ENCODE results near the gene TEX22.

TEX22 gene

DNA sequence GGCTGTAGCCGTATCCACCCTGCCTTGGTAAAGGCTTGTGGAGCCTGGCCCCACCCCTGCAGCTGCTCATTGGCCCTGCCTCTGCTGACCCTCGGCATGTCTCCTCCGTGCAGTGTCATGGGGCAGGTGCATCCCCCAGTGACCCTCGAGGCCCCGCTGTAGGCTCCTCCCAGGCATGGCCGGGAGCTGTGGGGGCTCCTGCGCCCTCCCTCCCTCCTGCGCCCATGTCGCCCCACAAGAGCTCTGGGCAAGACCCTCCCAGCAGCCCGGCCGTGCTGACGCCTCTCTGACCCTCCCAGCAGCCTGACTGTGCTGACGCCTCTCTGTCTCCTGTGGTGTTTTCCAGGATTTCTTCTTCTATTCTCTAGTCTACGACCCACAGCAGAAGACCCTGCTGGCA lies 55.5 kb downstream of the TEX22 start:
- ChIA-PET POLR2A (no interaction called here), CTCF (no interaction called here)
- Histone ChIP-seq H3K4me3 (ENCODE audit: low read depth, low read length) (no peak overlapping the region), H3K27ac (ENCODE audit: extremely low read depth, low read depth, low read length) (no peak overlapping the region), H3K4me1 (ENCODE audit: control insufficient read depth, insufficient read depth, low read length) (no peaks in the 10 kb centered on the region), H3K36me3 (ENCODE audit: control insufficient read depth in 2 of 2, insufficient read depth in 1 of 2, low read length in 2 of 2) (peaks cover 13 to 89% of the 10 kb centered on the region in 2 experiments; a peak in 2 of 3 replicates), H3K9me3 (ENCODE audit: control insufficient read depth, insufficient read depth, low read depth, low read length) (no peaks in the 10 kb centered on the region)
- TF ChIP-seq ZNF585B (tag by site-specific recombination; IDR thresholded peaks at IDR 0.05) (no peak), ZNF639 (tag by site-specific recombination; IDR thresholded peaks at IDR 0.05) (no peak), ZSCAN16 (tag by site-specific recombination; IDR thresholded peaks at IDR 0.05) (no peak), ZNF596 (tag by site-specific recombination; IDR thresholded peaks at IDR 0.05) (no peak), ZNF10 (tag by site-specific recombination; IDR thresholded peaks at IDR 0.05) (no peak), ZNF514 (tag by site-specific recombination; IDR thresholded peaks at IDR 0.05) (no peak), ZNF792 (tag by site-specific recombination; IDR thresholded peaks at IDR 0.05) (no peak), REPIN1 (tag by site-specific recombination; IDR thresholded peaks at IDR 0.05; ENCODE audit: low read depth) (no peak), ZFP69B (tag by site-specific recombination; IDR thresholded peaks at IDR 0.05) (no peak), GLI2 (tag by site-specific recombination; IDR thresholded peaks at IDR 0.05; ENCODE audit: borderline replicate concordance, low read depth) (no peak), ZNF362 (tag by site-specific recombination; IDR thresholded peaks at IDR 0.05) (no peak), ZNF707 (tag by site-specific recombination; IDR thresholded peaks at IDR 0.05) (no peak)
- TF ChIP-seq, protein P1, sequence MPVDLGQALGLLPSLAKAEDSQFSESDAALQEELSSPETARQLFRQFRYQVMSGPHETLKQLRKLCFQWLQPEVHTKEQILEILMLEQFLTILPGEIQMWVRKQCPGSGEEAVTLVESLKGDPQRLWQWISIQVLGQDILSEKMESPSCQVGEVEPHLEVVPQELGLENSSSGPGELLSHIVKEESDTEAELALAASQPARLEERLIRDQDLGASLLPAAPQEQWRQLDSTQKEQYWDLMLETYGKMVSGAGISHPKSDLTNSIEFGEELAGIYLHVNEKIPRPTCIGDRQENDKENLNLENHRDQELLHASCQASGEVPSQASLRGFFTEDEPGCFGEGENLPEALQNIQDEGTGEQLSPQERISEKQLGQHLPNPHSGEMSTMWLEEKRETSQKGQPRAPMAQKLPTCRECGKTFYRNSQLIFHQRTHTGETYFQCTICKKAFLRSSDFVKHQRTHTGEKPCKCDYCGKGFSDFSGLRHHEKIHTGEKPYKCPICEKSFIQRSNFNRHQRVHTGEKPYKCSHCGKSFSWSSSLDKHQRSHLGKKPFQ (tag by site-specific recombination; IDR thresholded peaks at IDR 0.05): no peak
- TF ChIP-seq, protein P2, sequence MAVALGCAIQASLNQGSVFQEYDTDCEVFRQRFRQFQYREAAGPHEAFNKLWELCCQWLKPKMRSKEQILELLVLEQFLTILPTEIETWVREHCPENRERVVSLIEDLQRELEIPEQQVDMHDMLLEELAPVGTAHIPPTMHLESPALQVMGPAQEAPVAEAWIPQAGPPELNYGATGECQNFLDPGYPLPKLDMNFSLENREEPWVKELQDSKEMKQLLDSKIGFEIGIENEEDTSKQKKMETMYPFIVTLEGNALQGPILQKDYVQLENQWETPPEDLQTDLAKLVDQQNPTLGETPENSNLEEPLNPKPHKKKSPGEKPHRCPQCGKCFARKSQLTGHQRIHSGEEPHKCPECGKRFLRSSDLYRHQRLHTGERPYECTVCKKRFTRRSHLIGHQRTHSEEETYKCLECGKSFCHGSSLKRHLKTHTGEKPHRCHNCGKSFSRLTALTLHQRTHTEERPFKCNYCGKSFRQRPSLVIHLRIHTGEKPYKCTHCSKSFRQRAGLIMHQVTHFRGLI (tag by site-specific recombination; IDR thresholded peaks at IDR 0.05): no peak
- TF ChIP-seq, protein P3, sequence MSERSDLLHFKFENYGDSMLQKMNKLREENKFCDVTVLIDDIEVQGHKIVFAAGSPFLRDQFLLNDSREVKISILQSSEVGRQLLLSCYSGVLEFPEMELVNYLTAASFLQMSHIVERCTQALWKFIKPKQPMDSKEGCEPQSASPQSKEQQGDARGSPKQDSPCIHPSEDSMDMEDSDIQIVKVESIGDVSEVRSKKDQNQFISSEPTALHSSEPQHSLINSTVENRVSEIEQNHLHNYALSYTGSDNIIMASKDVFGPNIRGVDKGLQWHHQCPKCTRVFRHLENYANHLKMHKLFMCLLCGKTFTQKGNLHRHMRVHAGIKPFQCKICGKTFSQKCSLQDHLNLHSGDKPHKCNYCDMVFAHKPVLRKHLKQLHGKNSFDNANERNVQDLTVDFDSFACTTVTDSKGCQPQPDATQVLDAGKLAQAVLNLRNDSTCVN (tag by site-specific recombination; optimal IDR thresholded peaks at IDR 0.05): no peak

DNA sequence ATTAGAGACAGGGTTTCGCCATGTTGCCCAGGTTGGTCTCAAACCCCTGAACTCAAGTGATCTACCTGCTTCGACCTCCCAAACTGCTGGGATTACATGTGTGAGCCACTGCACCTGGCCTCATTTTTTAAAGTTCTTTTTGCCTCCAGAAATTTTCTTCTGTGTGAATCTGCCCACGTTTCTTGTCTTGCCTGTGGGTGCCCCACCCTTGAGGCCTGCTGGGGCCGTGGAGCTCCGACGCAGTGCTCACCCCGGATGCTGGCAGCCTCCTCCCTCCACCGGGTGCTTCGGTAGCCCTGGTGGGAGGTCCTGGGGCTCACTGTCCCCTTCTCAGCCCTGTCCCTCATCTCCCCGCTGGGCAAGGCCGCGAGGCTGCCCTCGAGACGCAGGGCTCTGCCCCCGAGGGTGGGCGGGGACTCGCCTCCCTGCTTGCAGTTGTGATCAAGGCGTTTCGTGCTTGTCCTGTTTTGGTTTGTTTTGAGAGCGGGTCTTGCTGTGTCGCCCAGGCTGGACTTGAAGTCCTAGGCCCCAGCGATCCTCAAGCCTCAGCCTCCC lies 56.8 kb downstream of the TEX22 start:
- TF ChIP-seq ZSCAN23 (tag by site-specific recombination; IDR thresholded peaks at IDR 0.05) (no peak), ZFHX2 (tag by site-specific recombination; conservative IDR thresholded peaks at IDR 0.05) (peak; percentile 16; the same call in 1 of the 2 replicates), ZNF16 (tag by site-specific recombination; IDR thresholded peaks at IDR 0.05; ENCODE audit: low read depth) (no peak), ZIC2 (tag by site-specific recombination; IDR thresholded peaks at IDR 0.05) (no peak), RBAK (tag by site-specific recombination; IDR thresholded peaks at IDR 0.05) (no peak), ZNF266 (tag by site-specific recombination; IDR thresholded peaks at IDR 0.05; ENCODE audit: low read depth) (no peak)
- Histone ChIP-seq H3K4me3 (ENCODE audit: low read depth, low read length) (no peak overlapping the region), H3K27ac (ENCODE audit: extremely low read depth, low read depth, low read length) (no peak overlapping the region), H3K9me3 (ENCODE audit: control insufficient read depth, insufficient read depth, low read depth, low read length) (no peaks in the 10 kb centered on the region), H3K36me3 (ENCODE audit: control insufficient read depth in 2 of 2, insufficient read depth in 1 of 2, low read length in 2 of 2) (peaks cover 13 to 78% of the 10 kb centered on the region in 2 experiments; a peak in 2 of 3 replicates), H3K4me1 (ENCODE audit: control insufficient read depth, insufficient read depth, low read length) (no peaks in the 10 kb centered on the region)
- CTCF ChIA-PET: no interaction called here
- POLR2A ChIA-PET: no interaction called here
